Measurements from ENCODE around the gene EIF2S2.

DNA sequence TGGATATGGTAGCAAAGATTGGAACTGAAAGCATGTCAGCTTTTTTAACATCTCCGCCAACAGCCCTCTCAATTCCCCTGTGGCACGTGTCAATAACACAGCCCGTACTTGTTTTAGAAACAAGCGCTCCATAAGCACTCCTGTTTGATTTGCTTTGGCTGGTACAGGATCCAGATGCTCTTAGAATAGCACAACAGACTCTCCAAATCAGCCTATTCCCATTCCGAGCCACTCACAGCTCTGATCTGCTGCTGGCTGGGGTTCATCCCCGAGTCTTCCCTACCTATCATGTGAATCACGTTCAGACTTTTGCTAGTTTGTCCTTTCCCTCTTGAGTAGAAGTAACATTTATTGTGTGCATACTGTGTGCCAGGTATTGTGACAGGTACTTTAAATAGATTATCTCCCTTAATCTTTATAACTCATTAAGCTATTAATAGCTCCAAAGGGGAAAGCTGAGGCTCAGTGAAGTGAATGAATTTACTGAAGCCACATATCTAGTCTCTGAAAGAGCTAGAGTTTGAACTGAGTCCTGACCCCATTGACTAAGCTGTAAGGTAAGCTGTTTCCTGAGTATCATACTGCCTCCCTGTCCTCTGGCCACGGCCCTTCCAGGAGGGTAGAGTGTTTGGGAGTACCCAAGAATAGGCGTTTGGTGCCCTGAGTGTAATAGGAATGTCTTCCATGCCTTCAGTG lies 71.6 kb downstream of the EIF2S2 start:
- TF ChIP-seq, protein P1, sequence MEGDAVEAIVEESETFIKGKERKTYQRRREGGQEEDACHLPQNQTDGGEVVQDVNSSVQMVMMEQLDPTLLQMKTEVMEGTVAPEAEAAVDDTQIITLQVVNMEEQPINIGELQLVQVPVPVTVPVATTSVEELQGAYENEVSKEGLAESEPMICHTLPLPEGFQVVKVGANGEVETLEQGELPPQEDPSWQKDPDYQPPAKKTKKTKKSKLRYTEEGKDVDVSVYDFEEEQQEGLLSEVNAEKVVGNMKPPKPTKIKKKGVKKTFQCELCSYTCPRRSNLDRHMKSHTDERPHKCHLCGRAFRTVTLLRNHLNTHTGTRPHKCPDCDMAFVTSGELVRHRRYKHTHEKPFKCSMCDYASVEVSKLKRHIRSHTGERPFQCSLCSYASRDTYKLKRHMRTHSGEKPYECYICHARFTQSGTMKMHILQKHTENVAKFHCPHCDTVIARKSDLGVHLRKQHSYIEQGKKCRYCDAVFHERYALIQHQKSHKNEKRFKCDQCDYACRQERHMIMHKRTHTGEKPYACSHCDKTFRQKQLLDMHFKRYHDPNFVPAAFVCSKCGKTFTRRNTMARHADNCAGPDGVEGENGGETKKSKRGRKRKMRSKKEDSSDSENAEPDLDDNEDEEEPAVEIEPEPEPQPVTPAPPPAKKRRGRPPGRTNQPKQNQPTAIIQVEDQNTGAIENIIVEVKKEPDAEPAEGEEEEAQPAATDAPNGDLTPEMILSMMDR (IDR thresholded peaks at IDR 0.05), result no peak
- no peak for TF ChIP-seq POLR2A (IDR thresholded peaks at IDR 0.05)

Measured in body of pancreas (tissue), 4 donors.